ENCODE results near the gene NEDD4.
"Not testable (repeated sequence)": the region's sequence is repeated elsewhere in the genome, so short reads cannot be mapped to it uniquely, and the experiment has no call there.

NEDD4 gene

GRCh38 chr15:55821740-55822139 is 171.7 kb downstream of the NEDD4 start:
- not testable (repeated sequence) for DNase-seq

- DNase-seq: no peak
Observed at GRCh38 chr15:55820043-55820442, 173.4 kb downstream of the NEDD4 start.

GRCh38 chr15:55819397-55820034 is 173.9 kb downstream of the NEDD4 start:
- DNase-seq: no peak

GRCh38 chr15:55816017-55816416 is 177.4 kb downstream of the NEDD4 start:
- no peak for DNase-seq

GRCh38 chr15:55802600-55803376 is 190.6 kb downstream of the NEDD4 start:
- DNase-seq: no peak

GRCh38 chr15:55800216-55800615 is 193.2 kb downstream of the NEDD4 start:
- no peak for DNase-seq

- peak; percentile 60 for DNase-seq
Observed at GRCh38 chr15:55799291-55800212, 193.9 kb downstream of the NEDD4 start.

GRCh38 chr15:55796321-55796965 is 197.0 kb downstream of the NEDD4 start:
- no peak for DNase-seq

GRCh38 chr15:55795031-55795430 is 198.4 kb downstream of the NEDD4 start:
- no peak for DNase-seq

- DNase-seq: no peak
Observed at GRCh38 chr15:55791551-55792400, 201.6 kb downstream of the NEDD4 start.

GRCh38 chr15:55789066-55789660 is 204.2 kb downstream of the NEDD4 start:
- DNase-seq: peak; percentile 85

GRCh38 chr15:55786341-55786740 is 207.1 kb downstream of the NEDD4 start:
- no peak for DNase-seq

- DNase-seq: not testable (repeated sequence)
Observed at GRCh38 chr15:55785593-55785992, 207.8 kb downstream of the NEDD4 start.

- DNase-seq: no peak
Observed at GRCh38 chr15:55784286-55784685, 209.1 kb downstream of the NEDD4 start.

- no peak for DNase-seq
Observed at GRCh38 chr15:55782901-55783300, 210.5 kb downstream of the NEDD4 start.

- DNase-seq: no peak
Observed at GRCh38 chr15:55780292-55780691, 213.1 kb downstream of the NEDD4 start.

- DNase-seq: no peak
Observed at GRCh38 chr15:55778932-55779331, 214.5 kb downstream of the NEDD4 start.

All from stimulated activated CD8-positive, alpha-beta memory T cell treated with anti-CD3 and anti-CD28 coated beads, Interleukin-4, amount 100 ng/mL, for 48 hours (primary cell).